ENCODE data around the gene MTF2.
A peak's percentile ranks its signal among the peaks of the same experiment; 100 is the strongest.
"Not testable (repeated sequence)": the region's sequence is repeated elsewhere in the genome, so short reads cannot be mapped to it uniquely, and the experiment has no call there.

MTF2 gene

DNA sequence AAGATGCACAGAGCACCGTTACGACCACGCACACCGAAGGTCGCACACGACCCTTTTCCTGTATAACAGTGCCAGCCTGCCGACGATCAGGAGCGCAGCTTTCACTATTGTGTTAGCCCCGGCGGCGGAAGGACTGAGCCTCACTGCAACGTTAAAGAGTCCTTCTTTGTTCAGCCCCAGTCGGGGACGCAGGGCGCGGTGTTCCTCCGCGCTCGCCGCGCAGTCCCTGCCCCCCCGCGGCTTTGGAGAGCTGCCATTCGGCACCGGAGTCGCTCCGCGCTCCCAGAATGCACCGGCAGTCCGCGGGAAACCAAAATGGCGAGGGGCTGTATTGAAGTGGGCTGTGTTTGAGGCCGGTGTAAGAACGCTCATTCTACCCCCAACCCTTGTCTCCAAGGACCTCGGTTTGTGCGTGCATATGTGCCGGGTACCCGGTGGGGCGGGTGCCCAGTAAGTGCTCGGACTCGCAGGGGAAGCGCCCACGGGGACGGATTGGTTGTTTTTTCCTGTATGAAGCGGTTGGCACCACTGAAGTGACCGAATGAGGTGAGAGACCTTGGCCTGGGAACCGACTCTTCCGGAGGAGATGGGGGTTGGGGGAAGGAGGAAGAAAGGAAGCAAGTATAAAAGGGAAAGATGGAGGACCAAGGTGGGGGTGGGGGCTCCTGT, at the start of gene MTF2:
Gene MTF2 (plus strand): TSS at position 298 of the 669 bp plus-strand sequence. CDS start 244 bp downstream, at position 542.
- peak; percentile 87 for DNase-seq

DNA sequence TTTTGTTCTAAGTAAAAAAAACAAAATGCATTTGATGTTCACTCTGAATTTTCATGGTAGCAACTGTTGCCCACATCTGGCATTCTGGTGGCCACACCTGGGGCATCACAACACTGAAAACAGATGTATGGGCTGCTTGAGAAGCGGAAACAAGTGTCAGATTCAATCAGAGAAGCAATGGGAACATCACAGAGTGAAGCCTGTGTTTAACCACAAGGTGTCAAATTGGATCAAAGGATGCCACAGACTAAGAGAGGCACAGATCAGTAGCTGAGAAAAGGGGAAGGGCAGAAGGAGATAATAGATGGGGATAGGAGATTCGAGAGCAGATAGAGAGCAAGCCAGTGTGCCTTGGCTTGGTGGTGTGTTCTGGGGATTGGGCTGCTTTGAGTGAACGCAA, 49.8 kb upstream of the MTF2 start:
- peak; percentile 7 for DNase-seq

DNA sequence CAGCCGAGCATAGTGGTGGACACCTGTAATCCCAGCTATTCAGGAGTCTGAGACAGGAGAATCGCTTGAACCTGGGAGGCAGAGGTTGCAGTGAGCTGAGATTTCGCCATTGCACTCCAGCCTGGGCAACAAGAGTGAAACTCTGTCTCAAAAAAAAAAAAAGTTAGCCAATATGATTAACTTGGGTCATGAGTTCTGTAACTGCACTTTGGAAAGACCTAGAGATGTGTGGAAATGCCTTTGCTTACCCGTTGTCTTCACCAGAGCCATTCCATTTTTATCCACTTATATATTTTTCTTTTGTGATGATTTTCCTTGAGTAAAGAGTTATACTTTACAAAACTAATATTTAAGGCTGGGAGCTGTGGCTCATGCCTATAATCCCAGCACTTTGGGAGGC, 48.9 kb upstream of the MTF2 start:
- DNase-seq: not testable (repeated sequence)

DNA sequence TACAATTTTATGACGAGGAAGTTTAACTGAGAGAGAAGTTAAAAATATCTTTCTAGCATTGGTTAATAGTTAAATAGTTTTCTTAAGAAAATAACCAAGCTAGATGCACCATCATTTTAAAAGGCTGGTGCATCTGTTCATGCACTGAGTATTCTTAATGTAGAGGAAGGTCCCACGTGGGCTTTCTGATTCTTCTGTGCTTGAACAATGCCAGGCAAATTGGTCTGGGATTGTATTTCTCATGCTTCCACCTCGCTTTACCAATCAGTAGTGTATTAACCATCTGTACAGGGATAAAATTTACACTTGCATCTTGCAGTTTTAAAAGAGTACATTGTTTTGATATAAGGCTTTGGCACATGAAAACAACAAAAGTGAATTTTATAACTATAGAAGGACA, 47.4 kb upstream of the MTF2 start:
- peak; percentile 76 for DNase-seq

DNA sequence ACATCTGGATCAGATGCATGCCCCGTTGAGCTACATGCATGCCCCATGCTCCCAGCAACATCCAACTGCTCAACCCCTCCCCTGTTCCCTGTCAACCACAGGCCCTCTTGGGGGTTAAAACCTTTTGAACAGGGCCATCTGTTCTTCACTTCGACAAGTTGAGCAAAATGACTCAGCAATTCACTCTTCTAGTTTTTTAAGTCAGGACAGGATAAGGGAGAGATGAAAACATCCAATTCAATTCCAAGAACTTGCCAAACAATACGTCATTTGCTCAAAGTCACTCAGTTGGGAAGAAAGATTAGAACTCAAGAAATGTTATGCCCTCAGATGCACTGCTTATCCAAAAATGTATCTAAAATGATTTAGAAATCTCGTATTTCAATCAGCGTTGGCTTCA, 46.1 kb upstream of the MTF2 start:
- DNase-seq: peak; percentile 78

DNA sequence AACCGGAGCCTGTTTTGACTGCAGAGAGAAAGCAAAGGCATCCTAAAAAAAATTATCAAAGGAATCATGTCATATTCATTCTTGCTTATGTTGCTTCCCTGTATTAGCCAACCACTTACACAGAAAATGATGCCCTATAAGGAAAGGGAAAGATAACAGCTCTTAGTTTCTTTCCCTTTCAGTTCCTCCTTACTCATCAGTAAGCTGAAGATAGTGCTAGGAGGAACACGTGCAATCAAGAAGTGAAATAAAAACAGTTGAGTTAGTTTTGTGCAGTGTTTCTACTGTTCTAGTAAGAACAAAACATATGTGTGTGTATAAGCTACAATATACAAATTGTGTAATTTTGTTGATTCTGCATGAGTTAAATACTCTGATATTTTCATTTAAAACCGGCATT, 45.3 kb upstream of the MTF2 start:
- no peak for DNase-seq

DNA sequence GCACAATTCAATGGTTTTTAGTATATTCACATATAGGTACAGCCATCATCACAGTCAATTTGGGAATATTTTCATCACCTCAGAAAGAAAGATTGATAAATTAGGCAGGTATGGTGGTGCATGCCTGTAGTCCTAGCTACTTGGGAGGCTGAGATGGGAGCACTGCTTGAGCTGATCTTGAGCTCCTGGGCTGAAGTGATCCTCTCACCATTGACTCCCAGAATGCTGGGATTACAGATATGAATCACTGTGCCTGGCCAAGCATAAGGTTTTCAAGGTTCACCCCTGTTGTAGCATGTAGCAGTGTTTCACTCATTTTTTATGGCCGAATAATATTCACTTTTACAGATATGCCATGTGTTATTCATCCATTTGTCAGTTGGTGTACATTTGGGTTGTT, 44.7 kb upstream of the MTF2 start:
- DNase-seq: no peak

DNA sequence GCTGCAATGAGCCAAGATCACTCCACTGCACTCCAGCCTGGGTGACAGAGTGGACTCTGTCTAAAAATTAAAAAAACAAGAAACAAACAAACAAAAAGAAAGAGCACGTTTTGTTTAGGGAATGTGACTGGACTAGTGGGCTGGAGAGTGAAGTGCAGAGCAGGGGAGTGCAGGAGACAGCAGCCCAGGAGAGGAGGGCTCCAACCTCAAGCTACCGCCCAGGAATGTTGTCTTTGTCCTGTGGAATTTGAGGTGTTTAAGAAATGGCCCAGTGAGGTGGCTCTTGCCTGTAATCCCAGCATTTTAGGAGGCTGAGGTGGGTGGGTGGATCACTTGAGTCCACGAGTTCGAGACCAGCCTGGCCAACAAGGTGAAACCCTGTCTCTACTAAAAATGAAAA, 42.4 kb upstream of the MTF2 start:
- DNase-seq: no peak

DNA sequence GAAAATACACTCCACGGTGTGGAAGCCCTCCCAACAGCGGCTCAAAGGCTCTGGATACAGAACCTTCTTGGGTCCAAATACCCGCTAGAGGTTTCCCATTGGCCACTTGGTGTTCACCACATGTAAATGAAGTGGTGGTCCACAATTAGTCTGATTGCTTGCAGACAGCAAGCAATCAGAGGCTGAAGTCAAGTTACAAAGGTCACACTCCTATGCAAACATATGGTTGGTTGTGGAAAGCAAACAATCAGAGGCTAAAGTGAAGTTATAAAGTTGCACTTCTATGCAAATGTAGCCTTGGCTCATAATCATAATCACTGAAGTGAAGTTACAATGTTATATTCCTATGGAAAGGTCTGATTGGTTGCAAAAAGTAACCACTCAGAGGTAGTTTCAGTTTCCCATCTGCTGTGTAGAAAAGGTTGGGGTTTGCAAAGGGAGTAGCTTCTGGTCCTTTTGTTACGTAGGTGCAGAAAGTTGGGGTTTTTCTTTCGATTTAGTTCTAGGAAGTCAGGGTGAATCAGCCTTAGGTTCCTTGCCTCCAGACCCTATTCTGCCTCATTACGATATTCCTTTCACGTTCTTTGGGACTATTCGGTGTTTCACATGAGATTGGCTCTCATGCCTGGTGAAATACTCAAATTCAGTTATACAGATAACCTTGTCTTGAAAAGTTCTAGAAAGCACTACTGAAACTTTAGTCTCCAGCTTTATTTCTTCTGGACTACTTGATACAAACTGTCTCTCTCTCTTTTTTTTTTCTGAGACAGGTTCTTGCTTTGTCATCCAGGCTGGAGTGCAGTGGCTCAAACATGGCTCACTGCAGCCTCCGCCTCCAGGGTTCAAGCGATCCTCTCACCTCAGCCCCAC, 36.7 kb upstream of the MTF2 start:
- DNase-seq: no peak

DNA sequence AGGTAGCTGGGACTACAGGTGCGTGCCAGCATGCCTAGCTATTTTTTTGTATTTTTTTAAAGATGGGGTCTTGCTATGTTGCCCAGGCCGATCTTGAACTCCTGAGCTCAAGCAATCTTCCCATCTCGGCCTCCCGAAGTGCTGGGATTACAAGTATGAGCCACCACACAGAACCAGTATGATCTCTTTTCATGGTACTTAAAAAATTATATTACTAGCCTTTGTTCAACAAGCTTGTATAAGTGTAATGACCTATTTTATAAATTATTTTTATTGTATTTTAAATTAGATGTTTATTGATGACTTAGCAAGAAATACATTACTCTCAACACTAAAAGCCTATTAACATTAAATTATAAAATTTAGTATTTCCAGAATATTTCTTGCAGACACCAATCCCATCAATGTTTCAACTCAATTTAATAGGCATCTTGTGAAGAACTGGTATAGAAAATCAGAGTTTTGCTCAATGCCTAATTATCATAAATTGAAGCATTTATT, 36.0 kb upstream of the MTF2 start:
- DNase-seq: no peak

DNA sequence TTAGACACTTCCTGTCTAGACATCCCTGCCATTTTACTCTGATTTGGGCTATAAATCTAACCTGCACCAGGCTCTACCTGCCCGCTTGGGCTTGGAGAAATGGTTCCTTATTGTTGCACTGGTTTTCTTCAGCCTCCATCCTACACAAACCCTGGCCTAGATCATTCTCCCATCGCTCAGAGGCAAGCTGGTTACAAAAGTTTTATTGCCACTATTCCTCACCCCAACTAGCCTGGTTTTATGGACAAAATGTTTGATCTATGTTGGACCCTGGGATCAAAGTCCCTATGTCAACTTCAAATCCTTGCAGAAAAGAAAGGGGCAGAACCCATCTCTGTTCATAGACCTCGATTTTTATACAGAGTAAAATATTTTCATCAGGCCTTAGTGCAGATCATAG, 31.5 kb upstream of the MTF2 start:
- DNase-seq: no peak

DNA sequence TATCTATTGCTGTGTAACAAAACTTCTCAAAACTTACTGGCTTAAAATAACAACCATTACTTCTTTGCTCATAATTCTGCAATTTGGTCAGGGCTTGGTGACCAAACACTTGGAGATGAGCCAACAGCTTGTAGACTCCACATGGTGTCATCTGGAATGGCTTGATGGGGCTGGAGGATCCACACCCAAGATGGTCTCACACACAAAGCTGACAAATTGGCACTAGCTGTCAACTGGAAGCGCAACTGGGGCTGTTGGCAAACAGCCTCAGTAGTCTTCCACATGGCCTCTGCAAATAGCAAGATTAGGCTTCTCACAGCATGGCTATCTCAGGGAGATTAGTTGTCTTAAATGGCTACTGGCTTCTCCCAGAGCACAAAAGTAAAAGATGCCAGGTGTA, 27.1 kb upstream of the MTF2 start:
- DNase-seq: no peak

DNA sequence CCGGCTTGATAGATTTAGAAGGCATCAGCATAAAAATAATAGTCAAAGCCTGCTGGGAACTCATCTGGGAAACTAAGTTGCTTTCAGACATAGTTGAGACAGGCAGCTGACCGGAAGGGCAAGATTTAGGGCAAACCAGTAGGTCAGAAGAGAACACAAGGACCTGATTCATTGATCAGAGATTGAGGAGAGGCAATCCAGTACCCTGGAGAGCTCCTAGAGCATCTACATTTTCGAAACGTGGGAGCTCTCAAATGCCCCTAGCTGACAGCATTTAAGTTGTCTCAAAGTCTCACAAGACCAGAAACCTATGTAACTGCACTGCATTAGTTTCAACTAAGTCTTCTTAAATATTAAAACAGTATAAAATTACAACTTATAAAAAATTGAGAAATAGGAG, 22.9 kb upstream of the MTF2 start:
- DNase-seq: no peak

DNA sequence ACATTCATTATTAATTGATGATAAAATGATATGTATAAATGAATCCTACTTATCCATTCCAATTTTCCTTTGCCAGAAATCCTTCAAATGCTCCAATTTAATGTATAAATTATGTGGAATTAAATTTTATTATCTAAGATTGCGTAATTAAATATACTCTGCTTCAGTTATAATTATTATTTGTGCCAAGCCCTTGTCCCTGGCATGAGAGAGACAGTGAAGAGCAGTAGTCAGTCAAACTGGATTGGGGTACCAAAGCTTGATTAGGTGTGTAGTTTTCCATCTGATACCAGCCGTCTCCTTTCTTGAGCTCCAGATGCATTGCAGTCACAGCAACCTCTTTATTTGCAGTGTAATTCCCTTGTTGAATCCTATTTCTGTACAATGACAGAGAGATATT, 22.4 kb upstream of the MTF2 start:
- no peak for DNase-seq

DNA sequence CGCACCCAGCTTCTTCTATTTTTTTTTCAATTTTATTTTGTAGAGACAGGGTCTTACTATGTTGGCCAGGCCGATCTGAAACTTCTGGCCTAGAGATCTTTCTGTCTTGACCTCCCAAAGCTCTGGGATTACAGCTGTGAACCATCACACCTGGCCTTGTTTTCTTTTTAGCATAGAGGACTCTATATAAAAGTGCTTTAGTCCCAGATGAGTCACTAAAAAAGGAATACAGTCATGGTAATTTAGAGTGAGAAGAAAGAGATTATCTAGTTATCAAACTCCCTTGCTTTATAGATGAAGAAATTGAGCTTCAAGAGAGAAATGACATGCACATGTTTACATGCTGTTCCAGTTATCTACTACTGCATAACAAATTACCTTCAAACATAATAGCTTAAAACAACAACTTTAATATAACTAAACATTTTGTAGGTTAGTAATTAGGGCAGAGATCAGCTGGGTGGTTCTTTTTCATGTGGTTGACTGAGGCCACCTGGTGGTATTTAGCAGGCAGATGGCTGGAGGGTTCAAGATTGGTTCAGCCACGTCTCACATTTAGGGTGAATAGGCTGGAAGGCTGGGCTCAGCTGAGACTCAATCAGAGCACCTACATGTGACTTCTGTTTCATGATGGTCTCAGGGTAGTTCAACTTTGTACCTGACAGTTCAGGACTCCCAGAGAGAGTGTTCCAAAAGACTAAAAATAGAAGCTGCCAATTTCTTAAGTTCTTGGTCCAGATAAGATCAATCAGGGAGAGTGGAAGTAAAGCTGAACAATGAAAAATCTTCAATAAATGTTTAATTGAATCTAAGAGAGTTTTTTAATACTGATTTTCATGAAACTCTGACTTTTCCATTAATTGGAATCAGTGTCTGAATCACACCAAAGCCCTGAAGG, 16.9 kb upstream of the MTF2 start:
- no peak for DNase-seq

DNA sequence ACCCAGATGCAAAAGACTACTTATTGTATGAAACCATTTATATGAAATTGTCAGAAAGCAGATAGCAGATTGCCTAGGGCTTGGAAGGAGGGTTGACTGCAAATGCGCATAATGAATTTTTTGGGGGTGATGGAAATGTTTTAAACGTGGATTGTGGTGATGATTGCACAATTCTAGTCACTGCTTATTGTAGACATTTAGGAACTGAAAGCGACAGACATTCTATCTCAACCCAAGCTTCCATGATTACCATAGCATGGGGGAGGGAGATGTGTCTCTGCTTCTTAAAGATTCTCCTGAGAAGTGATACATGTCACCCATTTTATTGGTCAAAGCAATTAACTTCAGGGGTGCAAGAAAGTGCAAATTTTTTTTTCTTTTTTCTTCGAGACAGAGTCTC, 2.8 kb upstream of the MTF2 start:
- DNase-seq: no peak

DNA sequence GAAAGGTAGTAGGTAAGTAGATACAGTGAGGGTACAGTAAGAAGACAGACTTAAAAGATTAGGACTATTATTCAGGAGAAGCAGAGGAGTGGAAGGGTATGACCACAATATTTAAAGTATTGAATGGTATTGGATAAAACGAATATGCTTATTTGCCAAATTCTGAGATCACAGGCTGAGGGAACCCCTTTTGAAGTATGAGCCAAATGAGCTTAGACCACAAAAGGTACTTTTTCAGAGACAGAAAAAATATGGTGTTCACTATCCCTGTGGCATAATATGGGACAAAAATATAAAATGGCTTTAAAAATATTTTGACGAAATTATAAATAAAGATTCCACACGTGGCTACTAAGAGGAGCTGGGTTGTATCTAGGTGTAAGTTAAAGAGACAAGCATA, 880 bp upstream of the MTF2 start:
- DNase-seq: no peak

DNA sequence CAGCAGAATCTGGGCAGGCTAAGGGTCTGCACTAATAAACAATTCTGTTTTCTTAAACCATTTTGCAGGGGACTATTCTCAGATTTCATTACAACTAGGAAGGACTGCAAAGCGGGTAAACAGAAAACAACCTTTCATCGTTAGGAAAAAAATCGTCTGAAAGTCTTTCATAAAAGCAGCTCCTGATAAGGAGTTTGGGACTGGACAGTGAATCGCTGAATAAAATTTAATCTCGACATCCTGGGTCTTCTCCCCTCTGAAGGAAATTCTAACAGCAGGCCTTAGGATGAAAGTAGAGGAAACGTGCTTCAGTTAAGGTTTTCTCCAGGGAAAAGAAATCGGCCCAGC, 471 bp upstream of the MTF2 start:
- DNase-seq: no peak

DNA sequence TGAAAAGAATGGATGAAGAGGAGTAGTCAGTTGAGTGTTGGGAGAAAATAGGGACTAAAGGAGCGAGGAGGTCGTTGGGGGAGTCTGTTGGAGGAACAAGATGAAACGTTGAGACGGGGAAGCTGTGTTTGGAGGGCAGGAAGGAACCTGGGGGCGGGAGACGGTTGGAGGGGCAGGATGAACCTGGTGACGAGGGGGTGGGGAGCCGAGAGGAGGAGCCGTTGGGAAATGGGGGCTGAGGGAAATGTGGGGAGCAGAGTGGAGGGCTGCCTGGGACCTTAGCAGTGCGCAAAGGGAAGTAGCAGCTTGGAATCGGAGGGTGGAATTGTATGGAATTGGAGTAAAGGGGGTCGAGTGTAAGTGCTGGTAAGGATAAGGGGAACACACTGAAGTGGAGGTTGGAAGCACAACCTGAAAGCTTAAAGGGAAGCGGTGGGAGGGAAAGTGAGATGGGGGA, 630 bp downstream of the MTF2 start:
- peak; percentile 24 for DNase-seq

DNA sequence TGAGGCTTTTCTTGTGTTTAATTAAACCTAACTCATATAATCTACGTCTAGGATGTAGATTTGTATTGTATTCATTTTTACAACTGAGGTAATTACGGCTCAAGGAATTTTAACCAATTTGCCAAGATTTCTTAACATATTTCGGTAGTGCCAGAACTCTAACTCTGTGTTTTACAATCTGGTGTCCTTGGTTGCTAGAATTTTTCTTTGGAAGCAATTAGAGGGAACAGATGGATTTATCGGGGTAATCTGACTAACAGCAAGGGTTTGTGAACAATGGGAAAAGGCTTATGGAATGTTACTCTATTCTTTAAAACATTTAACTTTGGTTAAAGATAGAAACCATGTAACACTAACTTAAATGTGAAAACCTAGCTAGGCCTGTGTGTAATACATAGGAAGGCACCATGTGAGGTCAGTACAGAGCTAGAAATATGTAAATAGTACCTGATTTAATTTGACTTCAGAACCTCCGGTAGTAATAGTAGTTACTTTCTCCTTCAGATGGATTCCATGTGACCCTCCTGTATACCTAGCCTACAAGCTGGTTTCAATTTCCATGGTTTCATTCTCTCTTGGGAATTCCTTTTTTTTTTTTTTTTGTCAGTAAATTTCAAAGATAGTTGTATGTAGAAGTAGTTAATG, 1.2 kb downstream of the MTF2 start:
- DNase-seq: no peak

DNA sequence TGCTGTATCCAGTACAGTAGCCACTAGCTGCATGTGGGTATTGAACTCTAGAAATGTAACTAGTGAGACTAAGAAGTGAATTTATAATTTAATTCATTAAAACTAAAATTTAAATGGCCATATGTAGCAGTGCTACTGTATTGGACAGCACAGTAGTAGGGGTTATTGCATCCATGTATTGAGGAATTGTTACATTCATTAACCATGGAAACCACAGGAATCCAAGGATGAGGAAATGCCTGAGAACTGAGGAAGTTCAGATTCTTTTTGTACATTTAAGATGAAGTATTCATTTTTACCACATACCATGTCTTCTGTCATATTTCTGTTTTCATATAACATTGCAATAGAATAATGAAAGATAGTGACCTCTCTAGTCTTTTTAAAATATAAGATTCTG, 2.6 kb downstream of the MTF2 start:
- no peak for DNase-seq

DNA sequence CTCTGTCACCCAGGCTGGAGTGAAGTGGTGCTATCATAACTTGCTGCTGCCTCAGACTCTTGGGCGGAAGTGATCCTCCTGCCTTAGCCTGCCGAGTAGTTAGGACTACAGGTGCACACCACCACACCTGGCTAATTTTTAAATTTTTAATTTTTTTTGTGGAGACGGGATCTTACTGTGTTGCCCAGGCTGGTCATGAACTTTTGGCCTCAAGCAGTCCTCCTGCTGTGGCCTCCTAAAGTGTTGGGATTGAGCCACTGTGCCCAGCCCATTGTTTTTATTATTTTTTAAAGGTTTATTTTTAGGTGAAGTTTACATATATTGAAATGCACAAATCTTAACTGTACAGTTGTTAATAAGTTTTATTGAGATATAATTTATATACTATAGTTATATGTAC, 3.2 kb downstream of the MTF2 start:
- no peak for DNase-seq

DNA sequence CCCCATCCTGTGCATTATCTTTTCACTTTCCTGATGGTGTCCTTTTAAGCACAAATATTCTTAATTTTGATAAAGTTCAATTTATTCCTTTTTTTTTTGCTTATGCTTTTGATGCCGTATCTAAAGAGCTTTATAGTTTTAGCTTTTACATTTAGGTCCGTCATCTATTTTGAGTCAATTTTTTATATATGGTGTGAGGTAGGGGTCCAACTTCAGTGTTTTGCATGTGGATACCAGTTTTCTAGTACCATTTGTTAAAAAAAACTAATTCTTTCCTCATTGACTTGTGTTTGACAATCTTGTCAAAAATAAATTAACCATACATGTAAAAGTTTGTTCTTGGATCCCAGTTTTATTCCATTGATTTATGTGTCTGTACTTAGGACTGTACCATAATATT, 4.9 kb downstream of the MTF2 start:
- DNase-seq: no peak
